CD14-positive monocyte (primary cell): Measurements from ENCODE around the gene TMEM203. TPM values are rescaled to one million over a fixed set of nuclear protein-coding genes. Genes with fewer than 3 reads are reported as not detected.

Source experiments
- DNase-seq, 3 donors: peaks; one replicate each; pipeline ENCODE4 v3.0.0-alpha.2; 2011 to 2022
- H2AFZ ChIP-seq: 2 replicates; pipeline ENCODE4 v1.6.0; 2012; ENCODE audit warnings: mild to moderate bottlenecking, low read depth, low read length, inconsistent platforms; ENCODE audit not compliant: insufficient read depth, poor library complexity, severe bottlenecking
- H3K27ac ChIP-seq, 2 donors: 1 replicate in 1 of 2; 2 replicates in 1 of 2; pipeline ENCODE4 v1.5.1; 2012 to 2013; ENCODE audit warnings: low read length in 2 of 2, control low read depth in 1 of 2, inconsistent platforms in 1 of 2, low read depth in 1 of 2, mild to moderate bottlenecking in 1 of 2
- H3K27me3 ChIP-seq, 2 donors: one replicate each; pipeline versions ENCODE4 v1.6.0 to v1.6.1; 2011 to 2013; ENCODE audit warnings: low read length in 2 of 2; ENCODE audit not compliant: control insufficient read depth in 2 of 2, insufficient read depth in 2 of 2
- H3K36me3 ChIP-seq, 2 donors: replicated peaks in 1 of 2; 1 replicate in 1 of 2; 2 replicates in 1 of 2; pipeline versions ENCODE4 v1.5.1 to v1.6.1; 2012 to 2013; ENCODE audit warnings: low read length in 2 of 2, control low read depth in 1 of 2, inconsistent platforms in 1 of 2, mild to moderate bottlenecking in 1 of 2; ENCODE audit not compliant: insufficient read depth in 2 of 2, control insufficient read depth in 1 of 2
- H3K4me1 ChIP-seq, 2 donors: 1 replicate in 1 of 2; 2 replicates in 1 of 2; pipeline versions ENCODE4 v1.5.1 to v1.6.1; 2012 to 2013; ENCODE audit warnings: low read length in 2 of 2, control low read depth in 1 of 2, inconsistent platforms in 1 of 2, mild to moderate bottlenecking in 1 of 2, moderate library complexity in 1 of 2; ENCODE audit not compliant: insufficient read depth in 2 of 2, control insufficient read depth in 1 of 2
- H3K4me2 ChIP-seq: replicated peaks from 2 replicates; pipeline ENCODE3; 2012; ENCODE audit warnings: low read length, moderate library complexity, mild to moderate bottlenecking; ENCODE audit not compliant: poor library complexity, severe bottlenecking; ENCODE audit errors: extremely low read depth
- H3K4me3 ChIP-seq, 3 experiments: fragments of 200-600 bp in 1 of 3; sonication (generic) in 1 of 3; replicated peaks in 1 of 3; 1 replicate in 2 of 3; 2 replicates in 1 of 3; pipeline ENCODE4 v1.5.1; 2011 to 2013; ENCODE audit warnings: low read length in 3 of 3, mild to moderate bottlenecking in 3 of 3, control low read depth in 2 of 3, low read depth in 2 of 3, inconsistent platforms in 1 of 3, moderate library complexity in 1 of 3
- H3K79me2 ChIP-seq: 2 replicates; pipeline ENCODE4 v1.6.0; 2012; ENCODE audit warnings: mild to moderate bottlenecking, control low read depth, inconsistent platforms, low read length, moderate library complexity; ENCODE audit not compliant: insufficient read depth
- H3K9ac ChIP-seq: 2 replicates; pipeline ENCODE4 v1.6.0; 2017; ENCODE audit warnings: low read length, mild to moderate bottlenecking; ENCODE audit not compliant: insufficient read depth, poor library complexity, severe bottlenecking
- H3K9me3 ChIP-seq, 2 donors: replicated peaks in 1 of 2; 1 replicate in 1 of 2; 2 replicates in 1 of 2; pipeline versions ENCODE4 v1.5.1 to v1.6.1; 2012 to 2013; ENCODE audit warnings: low read length in 2 of 2, control low read depth in 1 of 2; ENCODE audit not compliant: control insufficient read depth in 1 of 2, insufficient read depth in 1 of 2
- H4K20me1 ChIP-seq: 2 replicates; pipeline ENCODE4 v1.6.0; 2012; ENCODE audit warnings: mild to moderate bottlenecking, low read length, control low read depth, moderate library complexity; ENCODE audit not compliant: insufficient read depth
- H3K27ac Mint-ChIP-seq, 7 donors: one replicate each; pipeline ENCODE4 v1.8.0; 2020; ENCODE audit warnings: mild to moderate bottlenecking in 7 of 7, mixed read lengths in 7 of 7, moderate library complexity in 6 of 7, inconsistent platforms in 2 of 7
- H3K27me3 Mint-ChIP-seq, 3 donors: one replicate each; pipeline ENCODE4 v1.8.0; 2021 to 2022; ENCODE audit warnings: low read depth in 3 of 3, mild to moderate bottlenecking in 3 of 3, mixed read lengths in 3 of 3, moderate library complexity in 3 of 3, inconsistent platforms in 1 of 3
- H3K36me3 Mint-ChIP-seq, 2 donors: one replicate each; pipeline ENCODE4 v1.8.0; 2020; ENCODE audit warnings: mixed read lengths in 2 of 2, inconsistent platforms in 1 of 2, mild to moderate bottlenecking in 1 of 2
- H3K4me1 Mint-ChIP-seq: one replicate; pipeline ENCODE4 v1.8.0; 2020; ENCODE audit warnings: mild to moderate bottlenecking, mixed read lengths
- H3K4me3 Mint-ChIP-seq, 2 donors: one replicate each; pipeline ENCODE4 v1.8.0; 2020; ENCODE audit warnings: mild to moderate bottlenecking in 2 of 2, mixed read lengths in 2 of 2, moderate library complexity in 1 of 2
- H3K9me3 Mint-ChIP-seq, 7 donors: one replicate each; pipeline ENCODE4 v1.8.0; 2020 to 2022; ENCODE audit warnings: mixed read lengths in 7 of 7, mild to moderate bottlenecking in 6 of 7, moderate library complexity in 6 of 7, inconsistent platforms in 2 of 7
- WGBS: methylation state at CpG from one replicate; pipeline ENCODE4 v1.1.5; 2013; ENCODE audit warnings: missing lambda C conversion rate; ENCODE audit not compliant: insufficient coverage; 5-methylcytosine and 5-hydroxymethylcytosine counted together
- intact Hi-C, 2 donors: fragments of 100-400 bp; cut with micrococcal nuclease; formaldehyde crosslinking; loops; one replicate each; pipeline versions ENCODE4 v1.15.0 to v1.15.1; 2023
- polyA plus RNA-seq, 3 donors: library from polyadenylated mRNA; depleted of rRNA in 1 of 3; unstranded in 2 of 3; stranded (reverse) in 1 of 3; fragments of 300-500 nt in 2 of 3; fragments of >200 nt in 1 of 3; fragmentation: Illumina TruSeq in 2 of 3; gene quantifications; 1 replicate in 2 of 3; 2 replicates in 1 of 3; pipeline ENCODE4 v1.2.3, GENCODE V29; 2012 to 2021
- TF ChIP-seq, protein P1 (sequence below): fragments of 200-600 bp; IDR thresholded peaks from one replicate; pipeline ENCODE4 v1.8.0; 2022; ENCODE audit warnings: antibody characterized with exemption, mild to moderate bottlenecking

The TMEM203 gene
- polyA plus RNA-seq, 3 donors: 13.1 to 88.1 (median 76.1) TPM

DNA sequence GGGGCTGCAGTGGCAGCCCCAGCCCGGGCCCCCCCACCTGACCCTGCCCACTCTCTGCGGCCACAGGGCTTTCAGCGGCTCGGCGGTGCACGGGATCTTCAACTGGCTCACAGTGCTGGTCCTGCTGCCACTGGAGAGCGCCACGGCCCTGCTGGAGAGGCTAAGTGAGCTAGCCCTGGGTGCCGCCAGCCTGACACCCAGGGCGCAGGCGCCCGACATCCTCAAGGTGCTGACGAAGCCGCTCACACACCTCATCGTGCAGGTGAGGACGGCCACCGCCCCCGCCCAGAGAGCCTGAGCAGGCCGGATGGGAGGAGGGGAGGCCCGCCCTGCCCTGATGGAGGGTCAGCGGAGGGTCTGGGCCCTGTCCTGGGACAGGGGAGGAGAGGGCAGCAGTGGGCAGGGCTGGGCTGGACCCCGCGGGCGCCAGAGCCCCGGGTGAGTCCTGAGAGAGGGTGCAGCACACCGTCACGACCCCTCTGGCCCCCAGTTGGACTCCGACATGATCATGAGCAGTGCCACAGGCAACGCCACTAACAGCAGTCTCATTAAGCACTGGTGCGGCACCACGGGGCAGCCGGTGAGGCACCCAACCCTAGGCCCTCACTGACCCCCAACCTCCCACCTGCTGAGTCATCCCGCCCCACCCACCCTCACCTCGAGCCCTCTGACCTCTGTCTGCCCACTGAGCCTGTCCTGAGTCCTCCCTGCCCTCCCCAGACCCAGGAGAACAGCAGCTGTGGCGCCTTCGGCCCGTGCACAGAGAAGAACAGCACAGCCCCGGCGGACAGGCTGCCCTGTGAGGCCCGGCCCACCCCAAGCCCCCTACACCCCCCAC, 27.9 kb upstream of the TMEM203 start:
- no peaks in the 10 kb centered on the region for H4K20me1 ChIP-seq
- no peak overlapping the region for H3K4me3 ChIP-seq
- H3K4me1 Mint-ChIP-seq: peaks cover 8% of the 10 kb centered on the region
- no peak overlapping the region for H3K4me3 Mint-ChIP-seq
- peaks cover 0 to 2% (median 0%) of the 10 kb centered on the region in 7 donors for H3K9me3 Mint-ChIP-seq
- H3K36me3 Mint-ChIP-seq: no peaks in the 10 kb centered on the region
- H3K4me1 ChIP-seq: peaks cover 17% of the 10 kb centered on the region in 2 donors
- H3K27ac ChIP-seq: no peak overlapping the region
- peaks cover 2 to 39% (median 7%) of the 10 kb centered on the region in 3 donors for H3K27me3 Mint-ChIP-seq
- intact Hi-C loops: no loop called here
- peaks cover 0 to under 1% of the 10 kb centered on the region in 2 donors for H3K27me3 ChIP-seq
- H3K36me3 ChIP-seq: no peaks in the 10 kb centered on the region
- WGBS: 91% methylated on average over 25 of the region's 40 CpGs
- peaks cover 4% of the 10 kb centered on the region for H3K79me2 ChIP-seq
- no peak overlapping the region for H2AFZ ChIP-seq
- H3K27ac Mint-ChIP-seq: no peak overlapping the region
- no peak overlapping the region for H3K9ac ChIP-seq
- DNase-seq: no peak
- TF ChIP-seq, protein P1, sequence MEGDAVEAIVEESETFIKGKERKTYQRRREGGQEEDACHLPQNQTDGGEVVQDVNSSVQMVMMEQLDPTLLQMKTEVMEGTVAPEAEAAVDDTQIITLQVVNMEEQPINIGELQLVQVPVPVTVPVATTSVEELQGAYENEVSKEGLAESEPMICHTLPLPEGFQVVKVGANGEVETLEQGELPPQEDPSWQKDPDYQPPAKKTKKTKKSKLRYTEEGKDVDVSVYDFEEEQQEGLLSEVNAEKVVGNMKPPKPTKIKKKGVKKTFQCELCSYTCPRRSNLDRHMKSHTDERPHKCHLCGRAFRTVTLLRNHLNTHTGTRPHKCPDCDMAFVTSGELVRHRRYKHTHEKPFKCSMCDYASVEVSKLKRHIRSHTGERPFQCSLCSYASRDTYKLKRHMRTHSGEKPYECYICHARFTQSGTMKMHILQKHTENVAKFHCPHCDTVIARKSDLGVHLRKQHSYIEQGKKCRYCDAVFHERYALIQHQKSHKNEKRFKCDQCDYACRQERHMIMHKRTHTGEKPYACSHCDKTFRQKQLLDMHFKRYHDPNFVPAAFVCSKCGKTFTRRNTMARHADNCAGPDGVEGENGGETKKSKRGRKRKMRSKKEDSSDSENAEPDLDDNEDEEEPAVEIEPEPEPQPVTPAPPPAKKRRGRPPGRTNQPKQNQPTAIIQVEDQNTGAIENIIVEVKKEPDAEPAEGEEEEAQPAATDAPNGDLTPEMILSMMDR: no peak
- no peaks in the 10 kb centered on the region for H3K9me3 ChIP-seq
- H3K4me2 ChIP-seq: no peak overlapping the region

DNA sequence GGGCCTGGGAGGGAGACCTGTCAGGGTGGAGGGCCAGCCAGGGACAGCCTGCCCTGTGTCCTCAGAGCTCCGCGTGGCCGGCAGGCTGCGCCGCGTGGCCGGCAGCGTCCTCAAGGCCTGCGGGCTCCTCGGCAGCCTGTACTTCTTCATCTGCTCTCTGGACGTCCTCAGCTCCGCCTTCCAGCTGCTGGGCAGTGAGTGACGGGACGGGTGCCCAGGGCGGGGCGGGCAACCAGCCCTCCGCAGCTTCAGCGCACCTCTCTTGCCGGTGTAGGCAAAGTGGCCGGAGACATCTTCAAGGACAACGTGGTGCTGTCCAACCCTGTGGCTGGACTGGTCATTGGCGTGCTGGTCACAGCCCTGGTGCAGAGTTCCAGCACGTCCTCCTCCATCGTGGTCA, 27.1 kb upstream of the TMEM203 start:
- WGBS: 94% methylated on average over 24 of the region's 24 CpGs
- Histone ChIP-seq H3K4me2 (no peak overlapping the region), H3K27me3 (peaks cover 0 to 4% of the 10 kb centered on the region in 2 donors), H3K27ac (no peak overlapping the region), H2AFZ (no peak overlapping the region), H3K4me3 (no peak overlapping the region), H3K9ac (no peak overlapping the region), H3K36me3 (no peaks in the 10 kb centered on the region), H3K79me2 (no peaks in the 10 kb centered on the region), H4K20me1 (no peaks in the 10 kb centered on the region), H3K4me1 (peaks cover 13 to 16% of the 10 kb centered on the region in 2 donors), H3K9me3 (no peaks in the 10 kb centered on the region)
- DNase-seq: no peak
- intact Hi-C loops: no loop called here
- TF ChIP-seq, protein P1: no peak
- no peak overlapping the region for H3K4me3 Mint-ChIP-seq
- H3K36me3 Mint-ChIP-seq: no peaks in the 10 kb centered on the region
- H3K27me3 Mint-ChIP-seq: peaks cover 2 to 41% (median 9%) of the 10 kb centered on the region in 3 donors
- H3K27ac Mint-ChIP-seq: no peak overlapping the region
- peaks cover 0 to 4% (median 0%) of the 10 kb centered on the region in 7 donors for H3K9me3 Mint-ChIP-seq
- H3K4me1 Mint-ChIP-seq: peaks cover 10% of the 10 kb centered on the region
